HCT116 (cell line): Measurements from ENCODE around the gene PROK2. TPM values are rescaled to one million over a fixed set of nuclear protein-coding genes. Genes with fewer than 3 reads are reported as not detected.

Source experiments
- ATAC-seq: fragments of 200-7000 bp; cut with Tn5 transposase; 2 replicates; pipeline ENCODE4 v1.9.1; 2020; ENCODE audit warnings: mild to moderate bottlenecking, moderate library complexity
- BruUV-seq: library from RNA; stranded (reverse); fragments of 400-500 nt; replicated peaks from 2 replicates; lab custom pipeline; 2021; lab: Mats Ljungman, UMichigan
- CTCF ChIA-PET: fragments of 300-600 bp; sonication (Branson Sonifier 250); formaldehyde crosslinking; loops from one replicate; lab custom pipeline; 2021; ENCODE audit warnings: antibody characterized with exemption; lab: Charles Lee
- POLR2A ChIA-PET: fragments of 300-600, 350-600 bp; sonication (Branson Sonifier 250); formaldehyde crosslinking; loops from one replicate; lab custom pipeline; 2021; ENCODE audit warnings: antibody characterized with exemption; lab: Charles Lee
- RAD21 ChIA-PET, 2 experiments: fragments of 300-600 bp; sonication (Branson Sonifier 250); formaldehyde crosslinking; loops; one replicate each; lab custom pipeline; 2023; ENCODE audit warnings: low total read pairs in 2 of 2; ENCODE audit not compliant: uncharacterized antibody in 2 of 2, unreplicated experiment in 2 of 2, low non-redundant PET in 1 of 2; lab: Charles Lee
- DNase-seq: peaks from one replicate; pipeline ENCODE4 v3.0.0-alpha.2; 2010; ENCODE audit warnings: low read depth, low spot score
- H2AFZ ChIP-seq: fragments of 200-600 bp; shearing (Covaris generic), sonication (generic); 2 replicates; pipeline ENCODE4 v1.6.1; 2017; ENCODE audit warnings: low read depth, mixed run types, mixed read lengths, antibody characterized with exemption, low read length; ENCODE audit not compliant: poor library complexity, severe bottlenecking
- H3K27ac ChIP-seq: 2 replicates; pipeline ENCODE4 v1.5.1; 2012; ENCODE audit warnings: low read depth, low read length
- H3K27me3 ChIP-seq: fragments of 200-600 bp; sonication (generic); 2 replicates; pipeline ENCODE4 v1.6.1; 2016; ENCODE audit warnings: mixed run types, low read length, mixed read lengths; ENCODE audit not compliant: insufficient read depth
- H3K36me3 ChIP-seq, 2 experiments: fragments of 200-500 bp in 1 of 2; fragments of 200-600 bp in 1 of 2; sonication (Bioruptor generic) in 1 of 2; sonication (generic) in 1 of 2; 2 replicates each; pipeline versions ENCODE4 v1.5.1 to v1.6.1; 2014 to 2016; ENCODE audit warnings: low read length in 2 of 2, inconsistent platforms in 1 of 2, mixed read lengths in 1 of 2, mixed run types in 1 of 2; ENCODE audit not compliant: insufficient read depth in 2 of 2, control insufficient read depth in 1 of 2
- H3K4me1 ChIP-seq, 2 experiments: fragments of 200-600 bp in 1 of 2; sonication (generic) in 1 of 2; 2 replicates each; pipeline versions ENCODE4 v1.5.1 to v1.6.1; 2012 to 2017; ENCODE audit warnings: low read length in 2 of 2, inconsistent platforms in 1 of 2, mild to moderate bottlenecking in 1 of 2, mixed read lengths in 1 of 2, mixed run types in 1 of 2, moderate library complexity in 1 of 2; ENCODE audit not compliant: insufficient read depth in 2 of 2, control insufficient read depth in 1 of 2
- H3K4me2 ChIP-seq: fragments of 200-600 bp; sonication (generic); 2 replicates; pipeline ENCODE4 v1.6.1; 2017; ENCODE audit warnings: mixed run types, low read length, mixed read lengths
- H3K4me3 ChIP-seq, 2 experiments: fragments of 200-600 bp in 1 of 2; sonication (generic) in 1 of 2; replicated peaks in 1 of 2; 2 replicates each; pipeline ENCODE4 v1.5.1; 2011 to 2016; ENCODE audit warnings: low read length in 2 of 2, control low read depth in 1 of 2, low read depth in 1 of 2, mild to moderate bottlenecking in 1 of 2, mixed read lengths in 1 of 2, mixed run types in 1 of 2
- H3K79me2 ChIP-seq: fragments of 200-600 bp; sonication (generic); 2 replicates; pipeline ENCODE4 v1.6.1; 2017; ENCODE audit warnings: mild to moderate bottlenecking, mixed run types, low read length, moderate library complexity, mixed read lengths; ENCODE audit not compliant: insufficient read depth
- H3K9ac ChIP-seq: fragments of 200-600 bp; sonication (generic); 2 replicates; pipeline ENCODE4 v1.6.1; 2016; ENCODE audit warnings: low read length, mixed read lengths
- H3K9me2 ChIP-seq: fragments of 200-600 bp; sonication (generic), shearing (Covaris generic); 2 replicates; pipeline ENCODE4 v1.6.1; 2017; ENCODE audit warnings: mixed run types, mild to moderate bottlenecking, moderate library complexity; ENCODE audit not compliant: insufficient read depth
- H3K9me3 ChIP-seq, 2 experiments: fragments of 200-500 bp in 1 of 2; fragments of 200-600 bp in 1 of 2; sonication (Bioruptor generic) in 1 of 2; sonication (generic) in 1 of 2; 2 replicates each; pipeline ENCODE4 v1.6.1; 2014 to 2017; ENCODE audit warnings: low read length in 2 of 2, mixed read lengths in 2 of 2, inconsistent platforms in 1 of 2, low read depth in 1 of 2, mild to moderate bottlenecking in 1 of 2, mixed run types in 1 of 2, moderate library complexity in 1 of 2; ENCODE audit not compliant: control insufficient read depth in 1 of 2, insufficient read depth in 1 of 2
- H4K20me1 ChIP-seq: fragments of 200-600 bp; sonication (generic), shearing (Covaris generic); 2 replicates; pipeline ENCODE4 v1.6.1; 2017; ENCODE audit warnings: mixed run types, mild to moderate bottlenecking, moderate library complexity; ENCODE audit not compliant: insufficient read depth
- ATF3 ChIP-seq: IDR thresholded peaks from 2 replicates; pipeline ENCODE4 v1.6.1; 2012
- EGR1 ChIP-seq: IDR thresholded peaks from 2 replicates; pipeline ENCODE4 v1.6.1; 2012; ENCODE audit warnings: low read depth
- EZH2 ChIP-seq: fragments of 200-600 bp; sonication (generic); IDR thresholded peaks from 2 replicates; pipeline ENCODE4 v1.6.1; 2017; ENCODE audit warnings: antibody characterized with exemption, mixed run types
- FOSL1 ChIP-seq: IDR thresholded peaks from 2 replicates; pipeline ENCODE4 v1.6.1; 2012; ENCODE audit warnings: low read depth
- POLR2A ChIP-seq: IDR thresholded peaks from 2 replicates; pipeline ENCODE4 v1.7.0; 2011; ENCODE audit warnings: borderline replicate concordance; ENCODE audit not compliant: insufficient read depth, insufficient read length; ENCODE audit errors: extremely low read depth
- POLR2AphosphoS5 ChIP-seq: IDR thresholded peaks from 2 replicates; pipeline ENCODE4 v1.6.1; 2011; ENCODE audit warnings: mild to moderate bottlenecking, low read depth, low read length, moderate library complexity
- intact Hi-C: fragments of 100-400 bp; cut with micrococcal nuclease; formaldehyde crosslinking; loops from 2 replicates; pipeline ENCODE4 v1.10.0; 2022
- total RNA-seq: library from RNA; stranded (reverse); gene quantifications from one replicate; pipeline ENCODE4 v1.2.1, GENCODE V29; 2021; ENCODE audit not compliant: unreplicated experiment

The PROK2 gene
- total RNA-seq, 1 experiment from 2014 or later: not detected

- H3K79me2 ChIP-seq: no peaks in the 10 kb centered on the region
- no peak overlapping the region for H3K4me3 ChIP-seq
- H3K27me3 ChIP-seq: no peaks in the 10 kb centered on the region; the same call in 1 of the 2 replicates
- no peak overlapping the region for H3K9ac ChIP-seq
- ChIA-PET CTCF (no interaction called here), RAD21 (no interaction called here), POLR2A (no interaction called here)
- no peak overlapping the region for H3K27ac ChIP-seq
- no peak for DNase-seq
- ATAC-seq: no peak
- H3K36me3 ChIP-seq: no peaks in the 10 kb centered on the region
- H3K4me2 ChIP-seq: no peak overlapping the region
- TF ChIP-seq EZH2 (no peak), ATF3 (no peak)
- H3K9me2 ChIP-seq: no peaks in the 10 kb centered on the region
- H3K4me1 ChIP-seq: no peaks in the 10 kb centered on the region
- H2AFZ ChIP-seq: no peak overlapping the region
- intact Hi-C loops: no loop called here
- no TSS peak for BruUV-seq
- H4K20me1 ChIP-seq: no peaks in the 10 kb centered on the region
- no peaks in the 10 kb centered on the region for H3K9me3 ChIP-seq
Measured at GRCh38 chr3:71776538-71776937, 8.4 kb downstream of the PROK2 start.

- ChIA-PET RAD21 (no interaction called here), CTCF (no interaction called here), POLR2A (no interaction called here)
- Histone ChIP-seq H3K4me1 (no peaks in the 10 kb centered on the region), H3K27ac (no peak overlapping the region), H3K36me3 (no peaks in the 10 kb centered on the region), H3K4me3 (no peak overlapping the region), H3K9me3 (no peaks in the 10 kb centered on the region), H3K9ac (no peak overlapping the region), H3K9me2 (no peaks in the 10 kb centered on the region), H2AFZ (no peak overlapping the region), H3K79me2 (no peaks in the 10 kb centered on the region)
- TF ChIP-seq EZH2: no peak
- no peak for TF ChIP-seq POLR2AphosphoS5
- TF ChIP-seq FOSL1: no peak
- TF ChIP-seq POLR2A: no peak
- no peak for TF ChIP-seq EGR1
- TF ChIP-seq ATF3: no peak
- TF ChIP-seq, all 23 proteins: peak for 0
- no TSS peak for BruUV-seq
- Histone ChIP-seq H4K20me1 (no peaks in the 10 kb centered on the region), H3K27me3 (no peaks in the 10 kb centered on the region), H3K4me2 (no peak overlapping the region)
- intact Hi-C loops: no loop called here
- DNase-seq (no peak), ATAC-seq (no peak)
Measured at GRCh38 chr3:71771884-71772283, 13.1 kb downstream of the PROK2 start.
